ENCODE measurements around the gene SERPINA1. TPM values are rescaled to one million over a fixed set of nuclear protein-coding genes. Genes with fewer than 3 reads are reported as not detected.

SERPINA1 gene
- total and polyA plus RNA-seq, 4 donors, result 10,220 to 47,972 (median 25,583) TPM

DNA sequence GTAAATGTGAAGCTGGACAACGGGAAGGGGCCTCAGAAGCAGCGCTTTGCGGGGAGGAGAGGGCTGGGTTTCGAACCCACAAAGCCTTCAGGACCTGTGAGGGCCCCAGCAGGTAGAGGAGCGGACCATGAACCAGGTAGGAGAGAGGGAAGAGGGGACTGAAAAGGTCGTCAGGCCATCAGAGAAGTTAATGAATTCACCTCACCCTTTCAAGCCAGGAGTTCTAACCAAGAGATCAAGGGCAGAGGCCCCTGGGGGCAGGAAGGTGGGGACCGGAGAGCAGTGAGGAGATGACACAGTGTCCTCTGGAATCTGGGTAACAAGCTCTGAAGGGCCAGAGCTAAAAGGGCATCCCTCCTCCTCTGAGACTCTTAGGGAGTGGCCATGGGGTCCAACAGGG lies 19.4 kb downstream of the SERPINA1 start:
- TF ChIP-seq EGR1 (IDR thresholded peaks at IDR 0.05; ENCODE audit: low read depth in 2 of 2) (no peak), RAD21 (IDR thresholded peaks at IDR 0.05) (no peak), ATF3 (IDR thresholded peaks at IDR 0.05) (no peak), TAF1 (conservative IDR thresholded peaks at IDR 0.05) (no peak), SP1 (IDR thresholded peaks at IDR 0.05) (no peak), FOXA2 (IDR thresholded peaks at IDR 0.05) (no peak)
- no peak overlapping the region for H3K4me3 ChIP-seq (ENCODE audit: low read depth in 1 of 3, low read length in 3 of 3)
- WGBS, result 92% methylated on average over 7 of the region's 7 CpGs
- H3K27ac ChIP-seq (ENCODE audit: low read depth in 1 of 2, low read length in 2 of 2), result no peak overlapping the region
- H3K4me1 ChIP-seq (ENCODE audit: control insufficient read depth in 4 of 4, insufficient read depth in 4 of 4, low read length in 3 of 4), result no peaks in the 10 kb centered on the region
- H3K36me3 ChIP-seq (ENCODE audit: control insufficient read depth in 4 of 4, insufficient read depth in 3 of 4, low read depth in 1 of 4, low read length in 3 of 4), result no peaks in the 10 kb centered on the region
- DNase-seq (ENCODE audit: low spot score), result no peak
- H3K9ac ChIP-seq (ENCODE audit: low read depth in 1 of 2, low read length in 2 of 2), result no peak overlapping the region
- no peaks in the 10 kb centered on the region for H3K27me3 ChIP-seq (ENCODE audit: control insufficient read depth in 4 of 4, insufficient read depth in 4 of 4, low read length in 3 of 4)
- H3K9me3 ChIP-seq (ENCODE audit: control insufficient read depth in 4 of 4, low read length in 3 of 4), result no peaks in the 10 kb centered on the region

DNA sequence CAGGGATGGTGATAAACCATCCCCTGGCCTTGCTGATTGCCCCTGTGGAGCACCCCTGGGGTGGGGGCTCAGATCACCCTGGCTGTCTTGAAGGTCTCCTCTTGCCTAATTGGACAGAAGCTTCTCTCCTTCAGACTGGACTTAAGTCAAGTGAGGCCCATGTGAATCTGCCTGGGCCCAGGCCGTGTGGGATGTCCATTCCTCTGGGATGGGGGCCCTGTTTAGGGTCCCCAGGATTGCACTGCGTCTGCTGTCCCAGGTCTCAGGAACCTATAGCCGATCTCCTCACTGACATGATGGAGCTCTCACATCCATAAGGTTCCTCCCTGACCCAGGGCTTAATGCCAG lies 20.2 kb downstream of the SERPINA1 start:
- H3K27ac ChIP-seq (ENCODE audit: low read depth in 1 of 2, low read length in 2 of 2), result no peak overlapping the region
- 90% methylated on average over 3 of the region's 3 CpGs for WGBS
- H3K9me3 ChIP-seq (ENCODE audit: control insufficient read depth in 4 of 4, low read length in 3 of 4), result no peaks in the 10 kb centered on the region
- no peaks in the 10 kb centered on the region for H3K4me1 ChIP-seq (ENCODE audit: control insufficient read depth in 4 of 4, insufficient read depth in 4 of 4, low read length in 3 of 4)
- no peak overlapping the region for H3K4me3 ChIP-seq (ENCODE audit: low read depth in 1 of 3, low read length in 3 of 3)
- no peaks in the 10 kb centered on the region for H3K27me3 ChIP-seq (ENCODE audit: control insufficient read depth in 4 of 4, insufficient read depth in 4 of 4, low read length in 3 of 4)
- DNase-seq (ENCODE audit: low spot score), result no peak
- no peak overlapping the region for H3K9ac ChIP-seq (ENCODE audit: low read depth in 1 of 2, low read length in 2 of 2)
- H3K36me3 ChIP-seq (ENCODE audit: control insufficient read depth in 4 of 4, insufficient read depth in 3 of 4, low read depth in 1 of 4, low read length in 3 of 4), result no peaks in the 10 kb centered on the region
- no peak for TF ChIP-seq RXRA (IDR thresholded peaks at IDR 0.05)
- TF ChIP-seq NR2F2 (IDR thresholded peaks at IDR 0.05), result no peak
- TF ChIP-seq HNF4A (conservative IDR thresholded peaks at IDR 0.05), result no peak
- TF ChIP-seq TAF1 (conservative IDR thresholded peaks at IDR 0.05), result no peak
- TF ChIP-seq, protein P1, sequence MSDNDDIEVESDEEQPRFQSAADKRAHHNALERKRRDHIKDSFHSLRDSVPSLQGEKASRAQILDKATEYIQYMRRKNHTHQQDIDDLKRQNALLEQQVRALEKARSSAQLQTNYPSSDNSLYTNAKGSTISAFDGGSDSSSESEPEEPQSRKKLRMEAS (IDR thresholded peaks at IDR 0.05), result no peak
- no peak for TF ChIP-seq CTCF (IDR thresholded peaks at IDR 0.05; ENCODE audit: low read depth, low read length, missing input control)
- no peak for TF ChIP-seq EGR1 (IDR thresholded peaks at IDR 0.05; ENCODE audit: low read depth in 2 of 2)
- TF ChIP-seq ATF3 (IDR thresholded peaks at IDR 0.05), result no peak
- TF ChIP-seq HNF4G (IDR thresholded peaks at IDR 0.05), result no peak

- TF ChIP-seq, protein P2, sequence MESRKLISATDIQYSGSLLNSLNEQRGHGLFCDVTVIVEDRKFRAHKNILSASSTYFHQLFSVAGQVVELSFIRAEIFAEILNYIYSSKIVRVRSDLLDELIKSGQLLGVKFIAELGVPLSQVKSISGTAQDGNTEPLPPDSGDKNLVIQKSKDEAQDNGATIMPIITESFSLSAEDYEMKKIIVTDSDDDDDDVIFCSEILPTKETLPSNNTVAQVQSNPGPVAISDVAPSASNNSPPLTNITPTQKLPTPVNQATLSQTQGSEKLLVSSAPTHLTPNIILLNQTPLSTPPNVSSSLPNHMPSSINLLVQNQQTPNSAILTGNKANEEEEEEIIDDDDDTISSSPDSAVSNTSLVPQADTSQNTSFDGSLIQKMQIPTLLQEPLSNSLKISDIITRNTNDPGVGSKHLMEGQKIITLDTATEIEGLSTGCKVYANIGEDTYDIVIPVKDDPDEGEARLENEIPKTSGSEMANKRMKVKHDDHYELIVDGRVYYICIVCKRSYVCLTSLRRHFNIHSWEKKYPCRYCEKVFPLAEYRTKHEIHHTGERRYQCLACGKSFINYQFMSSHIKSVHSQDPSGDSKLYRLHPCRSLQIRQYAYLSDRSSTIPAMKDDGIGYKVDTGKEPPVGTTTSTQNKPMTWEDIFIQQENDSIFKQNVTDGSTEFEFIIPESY (IDR thresholded peaks at IDR 0.05), result no peak
- no peak for TF ChIP-seq REST (IDR thresholded peaks at IDR 0.05)
- H3K4me1 ChIP-seq (ENCODE audit: control insufficient read depth in 4 of 4, insufficient read depth in 4 of 4, low read length in 3 of 4), result no peaks in the 10 kb centered on the region
- WGBS, result 90% methylated on average over 12 of the region's 12 CpGs
- no peak overlapping the region for H3K27ac ChIP-seq (ENCODE audit: low read depth in 1 of 2, low read length in 2 of 2)
- H3K9me3 ChIP-seq (ENCODE audit: control insufficient read depth in 4 of 4, low read length in 3 of 4), result no peaks in the 10 kb centered on the region
- no peak overlapping the region for H3K4me3 ChIP-seq (ENCODE audit: low read depth in 1 of 3, low read length in 3 of 3)
- H3K27me3 ChIP-seq (ENCODE audit: control insufficient read depth in 4 of 4, insufficient read depth in 4 of 4, low read length in 3 of 4), result no peaks in the 10 kb centered on the region
- H3K9ac ChIP-seq (ENCODE audit: low read depth in 1 of 2, low read length in 2 of 2), result no peak overlapping the region
- H3K36me3 ChIP-seq (ENCODE audit: control insufficient read depth in 4 of 4, insufficient read depth in 3 of 4, low read depth in 1 of 4, low read length in 3 of 4), result no peaks in the 10 kb centered on the region
- DNase-seq (ENCODE audit: low spot score), result no peak
Observed at GRCh38 chr14:94367347-94368242, 20.8 kb downstream of the SERPINA1 start.
